Endothelial cell of umbilical vein (primary cell): ENCODE results near the gene FAM53A. TPM values are rescaled to one million over a fixed set of nuclear protein-coding genes. Genes with fewer than 3 reads are reported as not detected.

Experiments used
- BruUV-seq: library from RNA; stranded (reverse); fragments of 400-500 nt; replicated peaks from 2 replicates; lab custom pipeline; 2021; lab: Mats Ljungman, UMichigan
- CTCF ChIA-PET: fragments of 300-600, 350-600 bp; sonication (Branson Sonifier 250); formaldehyde crosslinking; loops from one replicate; lab custom pipeline; 2021; ENCODE audit warnings: antibody characterized with exemption, inconsistent platforms; lab: Charles Lee
- POLR2A ChIA-PET: fragments of 300-600, 350-600 bp; sonication (Branson Sonifier 250); formaldehyde crosslinking; loops from one replicate; lab custom pipeline; 2021; ENCODE audit warnings: antibody characterized with exemption, inconsistent platforms; lab: Charles Lee
- DNase-seq: peaks from one replicate; pipeline ENCODE4 v3.0.0-alpha.2; 2011; ENCODE audit warnings: low read depth, low spot score
- FAIRE-seq: peaks from 2 replicates; lab custom pipeline; 2011; peaks lifted over from hg19 to GRCh38; lab: Jason Lieb, UNC
- H2AFZ ChIP-seq: 2 replicates; pipeline ENCODE4 v1.6.0; 2012; ENCODE audit warnings: low read depth, low read length, control low read depth, inconsistent platforms
- H3K27ac ChIP-seq: 2 replicates; pipeline ENCODE4 v1.5.1; 2011; ENCODE audit warnings: low read depth, mild to moderate bottlenecking, control low read depth, low read length, moderate library complexity; ENCODE audit not compliant: insufficient read depth
- H3K27me3 ChIP-seq, 2 experiments: 2 replicates each; pipeline versions ENCODE4 v1.6.0 to v1.6.1; 2011; ENCODE audit warnings: low read length in 2 of 2, mixed read lengths in 1 of 2; ENCODE audit not compliant: control insufficient read depth in 2 of 2, insufficient read depth in 2 of 2
- H3K36me3 ChIP-seq, 2 experiments: 2 replicates in 1 of 2; 3 replicates in 1 of 2; pipeline ENCODE4 v1.5.1; 2011; ENCODE audit warnings: low read length in 2 of 2, mild to moderate bottlenecking in 1 of 2, moderate library complexity in 1 of 2; ENCODE audit not compliant: control insufficient read depth in 2 of 2, insufficient read depth in 2 of 2; ENCODE audit errors: extremely low read depth in 1 of 2
- H3K4me1 ChIP-seq: 3 replicates; pipeline ENCODE4 v1.5.1; 2011; ENCODE audit warnings: mild to moderate bottlenecking, low read length; ENCODE audit not compliant: control insufficient read depth, insufficient read depth; ENCODE audit errors: extremely low read depth
- H3K4me2 ChIP-seq: 2 replicates; pipeline ENCODE4 v1.6.1; 2011; ENCODE audit warnings: low read length, control low read depth, mixed read lengths; ENCODE audit not compliant: insufficient read depth
- H3K4me3 ChIP-seq, 3 experiments: fragments of 200-600 bp in 1 of 3; sonication (generic), shearing (Covaris generic) in 1 of 3; replicated peaks in 1 of 3; 2 replicates each; pipeline ENCODE4 v1.5.1; 2011 to 2016; ENCODE audit warnings: control low read depth in 3 of 3, low read length in 3 of 3, mild to moderate bottlenecking in 2 of 3, inconsistent platforms in 1 of 3, low read depth in 1 of 3, moderate library complexity in 1 of 3; ENCODE audit not compliant: insufficient read depth in 1 of 3
- H3K79me2 ChIP-seq: 2 replicates; pipeline ENCODE4 v1.6.0; 2012; ENCODE audit warnings: low read length, inconsistent platforms; ENCODE audit not compliant: control insufficient read depth, insufficient read depth
- H3K9ac ChIP-seq: replicated peaks from 2 replicates; pipeline ENCODE3; 2011; ENCODE audit warnings: low read length, control low read depth; ENCODE audit not compliant: insufficient read depth; ENCODE audit errors: extremely low read depth
- H3K9me1 ChIP-seq: replicated peaks from 3 replicates; pipeline ENCODE4 v1.6.0; 2011; ENCODE audit warnings: mild to moderate bottlenecking, low read length; ENCODE audit not compliant: control insufficient read depth, insufficient read depth; ENCODE audit errors: extremely low read depth
- H3K9me3 ChIP-seq: replicated peaks from 2 replicates; pipeline ENCODE4 v1.5.1; 2012; ENCODE audit warnings: low read length, inconsistent platforms; ENCODE audit not compliant: control insufficient read depth, insufficient read depth
- H4K20me1 ChIP-seq: replicated peaks from 2 replicates; pipeline ENCODE3; 2011; ENCODE audit warnings: mild to moderate bottlenecking, low read length; ENCODE audit not compliant: control insufficient read depth, insufficient read depth; ENCODE audit errors: extremely low read depth
- CTCF ChIP-seq, 2 donors: IDR thresholded peaks; 1 replicate in 1 of 2; 2 replicates in 1 of 2; pipeline ENCODE4 v1.5.1; 2011; ENCODE audit warnings: low read length in 2 of 2, mild to moderate bottlenecking in 2 of 2, moderate library complexity in 2 of 2, control low read depth in 1 of 2, inconsistent platforms in 1 of 2, low read depth in 1 of 2; ENCODE audit not compliant: insufficient read depth in 1 of 2; ENCODE audit errors: extremely low read depth in 1 of 2
- EZH2 ChIP-seq: IDR thresholded peaks from 2 replicates; pipeline ENCODE4 v1.6.1; 2012; ENCODE audit warnings: borderline replicate concordance, low read depth, mild to moderate bottlenecking, moderate library complexity, low read length, inconsistent platforms; ENCODE audit not compliant: severe bottlenecking
- FOS ChIP-seq: IDR thresholded peaks from 2 replicates; pipeline ENCODE4 v1.6.1; 2011; ENCODE audit warnings: mild to moderate bottlenecking, low read length, moderate library complexity, borderline replicate concordance; ENCODE audit not compliant: insufficient read depth
- GATA2 ChIP-seq: IDR thresholded peaks from 2 replicates; pipeline ENCODE4 v1.7.0; 2011; ENCODE audit warnings: low read depth, mild to moderate bottlenecking, moderate library complexity, mixed read lengths, low read length; ENCODE audit not compliant: insufficient read length, insufficient read depth
- JUN ChIP-seq: IDR thresholded peaks from 2 replicates; pipeline ENCODE4 v1.6.1; 2011; ENCODE audit warnings: borderline replicate concordance, low read depth; ENCODE audit not compliant: insufficient read length, insufficient read depth
- MAX ChIP-seq: IDR thresholded peaks from 2 replicates; pipeline ENCODE4 v1.6.1; 2011; ENCODE audit not compliant: insufficient read depth, insufficient read length
- MYC ChIP-seq: IDR thresholded peaks from one replicate; pipeline ENCODE4 v1.6.1; 2011; ENCODE audit warnings: mild to moderate bottlenecking, low read depth, low read length
- POLR2A ChIP-seq: IDR thresholded peaks from 2 replicates; pipeline ENCODE4 v1.6.1; 2012; ENCODE audit warnings: low read depth, mild to moderate bottlenecking, control low read depth, low read length
- POLR2AphosphoS5 ChIP-seq: IDR thresholded peaks from 2 replicates; pipeline ENCODE4 v1.6.1; 2012; ENCODE audit warnings: low read depth, mild to moderate bottlenecking, control low read depth, low read length, moderate library complexity; ENCODE audit not compliant: insufficient read depth
- dilution Hi-C: fragments of 300-500 bp; cut with MboI; formaldehyde crosslinking; loops from one replicate; pipeline ENCODE4 v1.15.0; 2019; ENCODE audit warnings: low sequenced_read_pairs; ENCODE audit not compliant: extremely low pct_ligation_motif_present
- intact Hi-C: fragments of 100-400 bp; cut with micrococcal nuclease; formaldehyde crosslinking; loops from one replicate; pipeline ENCODE4 v1.10.0; 2022
- polyA plus RNA-seq, 4 experiments: library from polyadenylated mRNA; depleted of rRNA in 3 of 4; stranded (reverse) in 3 of 4; unstranded in 1 of 4; fragments of >200 nt; gene quantifications; 2 replicates each; pipeline versions ENCODE4 v1.2.1 to v1.2.3, GENCODE V29; 2011 to 2012; ENCODE audit warnings: missing spikeins in 1 of 4
- total RNA-seq: library from RNA; stranded (reverse); gene quantifications from 2 replicates; pipeline ENCODE4 v1.2.3, GENCODE V29; 2021

The FAM53A gene
- total and polyA plus RNA-seq, 2 donors (not counting 3 experiments of a cell fraction or from before 2014, with no cell fraction given): 1.3 to 1.7 TPM

GRCh38 chr4:1646690-1647089 lies 37.4 kb downstream of the FAM53A start:
- dilution Hi-C loops: no loop called here
- Histone ChIP-seq H2AFZ (no peak overlapping the region), H3K4me2 (no peak overlapping the region), H3K27me3 (no peaks in the 10 kb centered on the region), H3K9me3 (no peaks in the 10 kb centered on the region), H3K79me2 (no peaks in the 10 kb centered on the region), H3K4me1 (no peaks in the 10 kb centered on the region), H3K4me3 (no peak overlapping the region), H3K36me3 (no peaks in the 10 kb centered on the region), H3K9me1 (no peaks in the 10 kb centered on the region), H3K27ac (no peak overlapping the region), H3K9ac (no peak overlapping the region), H4K20me1 (no peaks in the 10 kb centered on the region)
- POLR2A ChIA-PET: interaction anchor here (0.6 kb wide), 1 partner anchor 26 kb away, joined by 4 read pairs; no protein-coding TSS in a partner anchor
- no peak for TF ChIP-seq MYC
- TF ChIP-seq EZH2: no peak
- no peak for TF ChIP-seq MAX
- TF ChIP-seq CTCF (IDR thresholded peaks at IDR 0.05; ENCODE audit: extremely low read depth in 1 of 2, insufficient read depth in 1 of 2, low read depth in 1 of 2, low read length in 2 of 2): no peak
- TF ChIP-seq FOS: no peak
- no peak for TF ChIP-seq POLR2A
- TF ChIP-seq JUN: no peak
- TF ChIP-seq GATA2: no peak
- TF ChIP-seq POLR2AphosphoS5: no peak
- FAIRE-seq: no peak
- no peak for DNase-seq
- CTCF ChIA-PET: interaction anchor here (1.2 to 1.4 kb wide), 2 partner anchors 47 to 102 kb away, joined by 3 read pairs; no protein-coding TSS in a partner anchor
- BruUV-seq: no TSS peak
- intact Hi-C loops: no loop called here
